ENCODE data around the gene BCR. TPM values are rescaled to one million over a fixed set of nuclear protein-coding genes. Genes with fewer than 3 reads are reported as not detected.
A peak's percentile ranks its signal among the peaks of the same experiment; 100 is the strongest.

Gene BCR
- total and polyA plus RNA-seq, 10 donors = 15.2 to 64.8 (median 50.7) TPM

GRCh38 chr22:23219317-23219716 is 39.0 kb downstream of the BCR start:
- Histone ChIP-seq H3K4me3 (peak overlapping the region in 2 of 8 donors; percentile 1 to 49), H3K36me3 (no peaks in the 10 kb centered on the region), H3K27ac (peak overlapping the region in 7 of 8 donors; percentile 77 to 87 (median 82)), H3K27me3 (replicated peaks in 1 of 7) (no peaks in the 10 kb centered on the region), H3K4me1 (peaks cover 65 to 100% (median 98%) of the 10 kb centered on the region in 6 donors), H3K9me3 (no peaks in the 10 kb centered on the region)
- intact Hi-C loops (cut with DNase I; ENCODE audit: low total_unique reads) = no loop called here
- 39 to 66% (median 47%) methylated on average over 10 of the region's 10 CpGs for WGBS, 5 donors
- DNase-seq = peak; percentile 73
- TF ChIP-seq POLR2AphosphoS5 (IDR thresholded peaks at IDR 0.05) = no peak

GRCh38 chr22:23219822-23220484 is 39.6 kb downstream of the BCR start:
- WGBS, 5 donors = 12 to 35% (median 25%) methylated on average over 11 to 12 of the region's 12 CpGs
- Histone ChIP-seq H3K4me3 (peak overlapping the region in 3 of 8 donors; percentile 1 to 49 (median 10)), H3K36me3 (no peaks in the 10 kb centered on the region), H3K27me3 (replicated peaks in 1 of 7) (no peaks in the 10 kb centered on the region), H3K9me3 (no peaks in the 10 kb centered on the region), H3K27ac (peak overlapping the region; percentile 17 to 87 (median 81)), H3K4me1 (peaks cover 60 to 100% (median 99%) of the 10 kb centered on the region in 6 donors)
- intact Hi-C loops (cut with DNase I; ENCODE audit: low total_unique reads) = loop anchor here (10.0 kb wide), 1 partner anchor 55 kb away; no protein-coding TSS in a partner anchor
- no peak for TF ChIP-seq POLR2A (IDR thresholded peaks at IDR 0.05)
- peak in 2 of 3 donors; percentile 23 to 61 for TF ChIP-seq POLR2AphosphoS5 (IDR thresholded peaks at IDR 0.05)
- peak; percentile 89 for DNase-seq

GRCh38 chr22:23220485-23221350 is 40.4 kb downstream of the BCR start:
- intact Hi-C loops (cut with DNase I; ENCODE audit: low total_unique reads) = loop anchor here (10.0 kb wide), 1 partner anchor 54 kb away; no protein-coding TSS in a partner anchor
- H3K4me1 ChIP-seq = peaks cover 62 to 100% (median 99%) of the 10 kb centered on the region in 6 donors
- H3K27ac ChIP-seq = peak overlapping the region in 7 of 8 donors; percentile 17 to 87 (median 80)
- no peaks in the 10 kb centered on the region for H3K27me3 ChIP-seq (replicated peaks in 1 of 7)
- no peaks in the 10 kb centered on the region for H3K36me3 ChIP-seq
- 33 to 43% (median 37%) methylated on average over 11 of the region's 11 CpGs for WGBS, 5 donors
- peak overlapping the region in 2 of 8 donors; percentile 1 to 49 for H3K4me3 ChIP-seq
- DNase-seq = peak; percentile 87
- no peak for TF ChIP-seq CTCF (IDR thresholded peaks at IDR 0.05 in 8 of 11, conservative IDR thresholded peaks at IDR 0.05 in 3 of 11)
- no peak for TF ChIP-seq POLR2A (IDR thresholded peaks at IDR 0.05)
- no peak for TF ChIP-seq POLR2AphosphoS5 (IDR thresholded peaks at IDR 0.05)
- no peaks in the 10 kb centered on the region for H3K9me3 ChIP-seq

GRCh38 chr22:23221351-23221804 is 41.1 kb downstream of the BCR start:
- peak; percentile 24 for DNase-seq
- Histone ChIP-seq H3K4me3 (no peak overlapping the region), H3K36me3 (no peaks in the 10 kb centered on the region), H3K27ac (peak overlapping the region in 4 of 8 donors; percentile 80 to 87 (median 84)), H3K4me1 (peaks cover 59 to 100% (median 99%) of the 10 kb centered on the region in 6 donors), H3K9me3 (no peaks in the 10 kb centered on the region), H3K27me3 (replicated peaks in 1 of 7) (no peaks in the 10 kb centered on the region)
- 83 to 94% (median 89%) methylated on average over 3 of the region's 3 CpGs for WGBS, 5 donors
- no peak for TF ChIP-seq CTCF (IDR thresholded peaks at IDR 0.05 in 8 of 11, conservative IDR thresholded peaks at IDR 0.05 in 3 of 11)
- TF ChIP-seq POLR2A (IDR thresholded peaks at IDR 0.05) = no peak
- TF ChIP-seq POLR2AphosphoS5 (IDR thresholded peaks at IDR 0.05) = no peak
- intact Hi-C loops (cut with DNase I; ENCODE audit: low total_unique reads) = loop anchor here (10.0 kb wide), 1 partner anchor 53 kb away; no protein-coding TSS in a partner anchor
